B cell (primary cell): Measurements from ENCODE around the gene PJVK.

Source experiments
- EZH2 ChIP-seq: IDR thresholded peaks from 2 replicates; pipeline ENCODE4 v1.6.1; 2012; ENCODE audit warnings: borderline replicate concordance, low read depth, mild to moderate bottlenecking, moderate library complexity, low read length; ENCODE audit not compliant: insufficient read depth, poor library complexity, severe bottlenecking
- TF ChIP-seq, protein P1 (sequence below): fragments of 200-600 bp; IDR thresholded peaks from one replicate; pipeline ENCODE4 v1.8.0; 2022; ENCODE audit warnings: antibody characterized with exemption, mild to moderate bottlenecking

DNA sequence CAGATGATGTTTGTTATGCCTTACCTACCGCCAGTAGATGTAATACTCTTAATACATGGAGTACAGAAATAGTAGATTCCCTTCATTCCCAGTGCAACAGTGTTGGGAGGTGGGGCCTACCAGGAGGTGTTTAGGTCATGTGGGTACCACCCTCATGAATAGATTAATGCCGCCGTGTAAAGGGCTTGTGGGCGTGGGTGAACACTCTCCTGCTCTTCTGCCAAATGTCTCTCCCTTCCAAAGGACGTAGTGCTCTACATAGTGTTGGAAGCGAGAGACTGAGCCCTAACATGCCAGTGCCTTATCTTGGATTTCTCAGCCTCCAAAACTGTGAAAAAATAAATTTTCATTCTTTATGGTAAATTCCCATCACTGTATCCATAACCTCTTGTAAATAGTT lies 59.2 kb downstream of the PJVK start:
- TF ChIP-seq, protein P1, sequence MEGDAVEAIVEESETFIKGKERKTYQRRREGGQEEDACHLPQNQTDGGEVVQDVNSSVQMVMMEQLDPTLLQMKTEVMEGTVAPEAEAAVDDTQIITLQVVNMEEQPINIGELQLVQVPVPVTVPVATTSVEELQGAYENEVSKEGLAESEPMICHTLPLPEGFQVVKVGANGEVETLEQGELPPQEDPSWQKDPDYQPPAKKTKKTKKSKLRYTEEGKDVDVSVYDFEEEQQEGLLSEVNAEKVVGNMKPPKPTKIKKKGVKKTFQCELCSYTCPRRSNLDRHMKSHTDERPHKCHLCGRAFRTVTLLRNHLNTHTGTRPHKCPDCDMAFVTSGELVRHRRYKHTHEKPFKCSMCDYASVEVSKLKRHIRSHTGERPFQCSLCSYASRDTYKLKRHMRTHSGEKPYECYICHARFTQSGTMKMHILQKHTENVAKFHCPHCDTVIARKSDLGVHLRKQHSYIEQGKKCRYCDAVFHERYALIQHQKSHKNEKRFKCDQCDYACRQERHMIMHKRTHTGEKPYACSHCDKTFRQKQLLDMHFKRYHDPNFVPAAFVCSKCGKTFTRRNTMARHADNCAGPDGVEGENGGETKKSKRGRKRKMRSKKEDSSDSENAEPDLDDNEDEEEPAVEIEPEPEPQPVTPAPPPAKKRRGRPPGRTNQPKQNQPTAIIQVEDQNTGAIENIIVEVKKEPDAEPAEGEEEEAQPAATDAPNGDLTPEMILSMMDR = no peak
- no peak for TF ChIP-seq EZH2
